Bronchial epithelial cell (primary cell): ENCODE measurements around the gene C14orf132. TPM values are rescaled to one million over a fixed set of nuclear protein-coding genes. Genes with fewer than 3 reads are reported as not detected.

ENCODE experiments used
- DNase-seq: peaks from one replicate; pipeline ENCODE4 v3.0.0-alpha.2; 2010; ENCODE audit warnings: low read depth
- FAIRE-seq: peaks from 2 replicates; lab custom pipeline; 2011; peaks lifted over from hg19 to GRCh38; lab: Jason Lieb, UNC
- H3K27me3 ChIP-seq: 2 replicates; pipeline ENCODE4 v1.5.1; 2011; ENCODE audit warnings: low read length; ENCODE audit not compliant: control insufficient read depth, insufficient read depth
- H3K36me3 ChIP-seq: 2 replicates; pipeline ENCODE4 v1.5.1; 2011; ENCODE audit warnings: low read length; ENCODE audit not compliant: control insufficient read depth, insufficient read depth
- H3K4me3 ChIP-seq: 2 replicates; pipeline ENCODE4 v1.5.1; 2011; ENCODE audit warnings: mild to moderate bottlenecking, low read depth, low read length, control low read depth
- total RNA-seq: library from RNA; depleted of rRNA; stranded (reverse); fragments of >200 nt; gene quantifications from 2 replicates; pipeline ENCODE4 v1.2.1, GENCODE V29; 2014
- TF ChIP-seq, protein P1 (sequence below): IDR thresholded peaks from 2 replicates; pipeline ENCODE4 v1.5.1; 2011; ENCODE audit warnings: mild to moderate bottlenecking, moderate library complexity, low read length, control low read depth, inconsistent platforms; ENCODE audit not compliant: insufficient read depth, severe bottlenecking

Gene C14orf132
- total RNA-seq, 1 donor from 2014 or later = 1.1 TPM

DNA sequence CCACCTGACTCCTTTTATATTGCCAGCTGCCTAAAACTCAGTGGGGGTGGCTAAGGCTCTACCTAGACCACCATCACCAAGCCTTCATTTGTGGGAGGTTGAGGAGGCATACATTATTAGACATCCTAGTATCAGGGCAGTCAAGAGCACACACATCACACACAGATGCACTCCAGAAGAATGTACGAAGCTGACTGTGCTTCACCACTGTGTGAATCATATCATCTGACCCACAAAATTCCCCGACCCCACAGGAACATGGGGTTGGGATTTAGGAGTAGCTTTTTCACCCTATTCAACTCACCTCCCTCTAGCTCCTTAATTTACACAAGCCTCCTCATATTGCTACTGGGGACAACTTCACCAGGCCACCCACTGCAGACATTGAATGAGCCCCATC lies 100.7 kb downstream of the C14orf132 start:
- Histone ChIP-seq H3K27me3 (peaks cover 3% of the 10 kb centered on the region), H3K4me3 (no peak overlapping the region), H3K36me3 (no peaks in the 10 kb centered on the region)
- TF ChIP-seq, protein P1, sequence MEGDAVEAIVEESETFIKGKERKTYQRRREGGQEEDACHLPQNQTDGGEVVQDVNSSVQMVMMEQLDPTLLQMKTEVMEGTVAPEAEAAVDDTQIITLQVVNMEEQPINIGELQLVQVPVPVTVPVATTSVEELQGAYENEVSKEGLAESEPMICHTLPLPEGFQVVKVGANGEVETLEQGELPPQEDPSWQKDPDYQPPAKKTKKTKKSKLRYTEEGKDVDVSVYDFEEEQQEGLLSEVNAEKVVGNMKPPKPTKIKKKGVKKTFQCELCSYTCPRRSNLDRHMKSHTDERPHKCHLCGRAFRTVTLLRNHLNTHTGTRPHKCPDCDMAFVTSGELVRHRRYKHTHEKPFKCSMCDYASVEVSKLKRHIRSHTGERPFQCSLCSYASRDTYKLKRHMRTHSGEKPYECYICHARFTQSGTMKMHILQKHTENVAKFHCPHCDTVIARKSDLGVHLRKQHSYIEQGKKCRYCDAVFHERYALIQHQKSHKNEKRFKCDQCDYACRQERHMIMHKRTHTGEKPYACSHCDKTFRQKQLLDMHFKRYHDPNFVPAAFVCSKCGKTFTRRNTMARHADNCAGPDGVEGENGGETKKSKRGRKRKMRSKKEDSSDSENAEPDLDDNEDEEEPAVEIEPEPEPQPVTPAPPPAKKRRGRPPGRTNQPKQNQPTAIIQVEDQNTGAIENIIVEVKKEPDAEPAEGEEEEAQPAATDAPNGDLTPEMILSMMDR = no peak
- FAIRE-seq (no peak), DNase-seq (no peak)

DNA sequence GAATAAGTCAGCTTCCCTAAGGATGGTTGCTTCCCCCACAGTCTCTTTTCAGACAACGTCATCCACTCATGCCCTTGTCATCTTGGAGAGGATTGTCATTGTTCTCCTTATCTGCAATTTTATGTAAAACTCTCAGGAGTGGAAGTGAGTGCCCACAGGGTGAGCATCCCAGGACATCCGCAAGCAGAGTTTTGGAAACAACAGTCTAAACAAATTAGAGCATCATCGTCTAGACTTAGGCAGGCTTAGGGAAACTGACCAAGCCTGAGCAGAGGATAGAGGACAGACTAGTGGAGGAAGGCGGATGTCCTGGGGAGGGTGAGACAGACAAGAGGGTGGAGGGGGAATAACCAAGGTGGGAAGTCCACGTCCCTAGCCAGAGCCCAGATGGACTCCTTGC lies 101.8 kb downstream of the C14orf132 start:
- no peak for DNase-seq
- Histone ChIP-seq H3K27me3 (peaks cover 3% of the 10 kb centered on the region), H3K4me3 (no peak overlapping the region), H3K36me3 (no peaks in the 10 kb centered on the region)
- TF ChIP-seq, protein P1 = no peak
- no peak for FAIRE-seq

Other genes starting within 250 kb of the C14orf132 start
- gene TUNAR, start 162.5 kb upstream of the C14orf132 start, total RNA-seq = not detected in 2 replicates
- 3.2 and 6.5 TPM in 2 replicates for gene BDKRB2, start 165.5 kb downstream of the C14orf132 start, total RNA-seq
- gene BDKRB1, start 216.8 kb downstream of the C14orf132 start, total RNA-seq = 1.0 and 1.1 TPM in 2 replicates